Stimulated activated CD4-positive, alpha-beta T cell treated with anti-CD3 and anti-CD28 coated beads, TNF-alpha, amount 100 ng/mL, for 24 hours (primary cell): ENCODE measurements around the gene TGOLN2.
"Not testable (repeated sequence)": the region's sequence is repeated elsewhere in the genome, so short reads cannot be mapped to it uniquely, and the experiment has no call there.

Experiments
- DNase-seq, 3 experiments: peaks; one replicate each; pipeline ENCODE4 v3.0.0-alpha.2; 2020; ENCODE audit warnings: low read depth in 3 of 3

TGOLN2 gene

GRCh38 chr2:85340034-85340892 is 12.5 kb upstream of the TGOLN2 start:
- DNase-seq = no peak

GRCh38 chr2:85334928-85335327 is 7.1 kb upstream of the TGOLN2 start:
- DNase-seq = no peak

GRCh38 chr2:85333877-85334276 is 6.1 kb upstream of the TGOLN2 start:
- DNase-seq = not testable (repeated sequence)

GRCh38 chr2:85330839-85331636 is 3.2 kb upstream of the TGOLN2 start:
- DNase-seq = no peak

- DNase-seq = not testable (repeated sequence)
These were observed 1.9 kb upstream of the TGOLN2 start for GRCh38 chr2:85329701-85330100.

GRCh38 chr2:85329181-85329651 is 1.4 kb upstream of the TGOLN2 start:
- no peak for DNase-seq

GRCh38 chr2:85327160-85327821 is 498 bp downstream of the TGOLN2 start:
- peak in 2 of 3 experiments; percentile 27 to 52 for DNase-seq

GRCh38 chr2:85326406-85327159 is 1.2 kb downstream of the TGOLN2 start:
- DNase-seq = peak in 1 of 3 experiments; percentile 27

GRCh38 chr2:85325466-85325811 is 2.4 kb downstream of the TGOLN2 start:
- DNase-seq = no peak

- no peak for DNase-seq
These were observed 2.9 kb downstream of the TGOLN2 start for GRCh38 chr2:85324639-85325465.

GRCh38 chr2:85323988-85324367 is 3.8 kb downstream of the TGOLN2 start:
- DNase-seq = not testable (repeated sequence)

- no peak for DNase-seq
These were observed 4.3 kb downstream of the TGOLN2 start for GRCh38 chr2:85323351-85323987.

GRCh38 chr2:85319796-85320195 is 8.0 kb downstream of the TGOLN2 start:
- no peak for DNase-seq

- DNase-seq = peak in 1 of 3 experiments; percentile 29
These were observed 9.3 kb downstream of the TGOLN2 start for GRCh38 chr2:85318222-85319074.

GRCh38 chr2:85315921-85316320 is 11.9 kb downstream of the TGOLN2 start:
- not testable (repeated sequence) for DNase-seq

- DNase-seq = no peak
These were observed 12.9 kb downstream of the TGOLN2 start for GRCh38 chr2:85314884-85315242.

GRCh38 chr2:85312404-85312803 is 15.4 kb downstream of the TGOLN2 start:
- no peak for DNase-seq

- DNase-seq = no peak
These were observed 17.5 kb downstream of the TGOLN2 start for GRCh38 chr2:85310330-85310729.

GRCh38 chr2:85309699-85310321 is 18.0 kb downstream of the TGOLN2 start:
- no peak for DNase-seq
